Myometrial cell (primary cell): ENCODE data around the gene SLC35D3. TPM values are rescaled to one million over a fixed set of nuclear protein-coding genes. Genes with fewer than 3 reads are reported as not detected.

ENCODE experiments used
- total RNA-seq: library from RNA; depleted of rRNA; stranded (reverse); fragments of >200 nt; gene quantifications from 2 replicates; pipeline ENCODE4 v1.2.3, GENCODE V29; 2015

Gene SLC35D3, protein sequence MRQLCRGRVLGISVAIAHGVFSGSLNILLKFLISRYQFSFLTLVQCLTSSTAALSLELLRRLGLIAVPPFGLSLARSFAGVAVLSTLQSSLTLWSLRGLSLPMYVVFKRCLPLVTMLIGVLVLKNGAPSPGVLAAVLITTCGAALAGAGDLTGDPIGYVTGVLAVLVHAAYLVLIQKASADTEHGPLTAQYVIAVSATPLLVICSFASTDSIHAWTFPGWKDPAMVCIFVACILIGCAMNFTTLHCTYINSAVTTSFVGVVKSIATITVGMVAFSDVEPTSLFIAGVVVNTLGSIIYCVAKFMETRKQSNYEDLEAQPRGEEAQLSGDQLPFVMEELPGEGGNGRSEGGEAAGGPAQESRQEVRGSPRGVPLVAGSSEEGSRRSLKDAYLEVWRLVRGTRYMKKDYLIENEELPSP
- not detected in 2 replicates for total RNA-seq

DNA sequence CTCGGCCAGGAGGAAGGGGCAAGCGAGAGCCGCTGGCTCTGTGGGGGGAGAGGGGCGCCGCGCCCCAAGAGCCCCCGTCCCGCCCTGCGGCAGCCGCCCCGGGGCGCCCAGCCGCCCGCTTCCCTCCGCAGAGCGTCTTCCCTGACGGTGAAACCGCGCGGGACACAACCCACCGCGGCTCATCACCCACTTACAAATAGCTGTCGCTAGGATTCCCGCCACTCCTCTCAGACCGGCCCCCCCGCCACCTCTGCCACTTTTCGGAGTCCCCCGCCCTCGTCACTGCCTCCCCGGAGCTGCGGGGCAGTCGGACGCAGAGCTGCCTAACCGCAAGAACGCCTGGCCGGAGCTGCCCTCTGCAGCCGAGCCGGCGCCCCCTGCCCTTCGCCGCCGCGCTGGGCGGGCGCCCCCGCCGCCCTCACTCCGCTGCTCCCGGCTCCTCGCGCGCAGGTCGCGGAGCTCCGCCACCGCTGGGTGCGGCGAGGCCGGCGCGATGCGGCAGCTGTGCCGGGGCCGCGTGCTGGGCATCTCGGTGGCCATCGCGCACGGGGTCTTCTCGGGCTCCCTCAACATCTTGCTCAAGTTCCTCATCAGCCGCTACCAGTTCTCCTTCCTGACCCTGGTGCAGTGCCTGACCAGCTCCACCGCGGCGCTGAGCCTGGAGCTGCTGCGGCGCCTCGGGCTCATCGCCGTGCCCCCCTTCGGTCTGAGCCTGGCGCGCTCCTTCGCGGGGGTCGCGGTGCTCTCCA, at the start of gene SLC35D3:
Gene SLC35D3 (plus strand): TSS at position 366 of the 749 bp plus-strand sequence. CDS start 128 bp downstream, at position 494.

Other genes starting within 250 kb of the SLC35D3 start
- 40.9 and 50.5 TPM in 2 replicates for gene MAP3K5, start 129.8 kb upstream of the SLC35D3 start, total RNA-seq
- 16.4 and 18.8 TPM in 2 replicates for gene PEX7, start 99.7 kb upstream of the SLC35D3 start, total RNA-seq
- 0.29 and 1.2 TPM in 2 replicates for gene IL20RA, start 122.7 kb downstream of the SLC35D3 start, total RNA-seq